IMR-90 (cell line): Measurements from ENCODE around the gene RERGL. TPM values are rescaled to one million over a fixed set of nuclear protein-coding genes. Genes with fewer than 3 reads are reported as not detected.

ENCODE experiments used
- ATAC-seq: fragments of 200-7000 bp; cut with Tn5 transposase; 2 replicates; pipeline ENCODE4 v1.9.1; 2020; ENCODE audit warnings: low read depth, mild to moderate bottlenecking, moderate library complexity
- BruUV-seq: library from RNA; stranded (reverse); fragments of 400-500 nt; replicated peaks from 2 replicates; lab custom pipeline; 2021; lab: Mats Ljungman, UMichigan
- CTCF ChIA-PET: fragments of 300-600 bp; formaldehyde crosslinking; extraction: SDS; loops from one replicate; lab custom pipeline; 2021; ENCODE audit warnings: antibody characterized with exemption; lab: Yijun Ruan, JAX
- POLR2A ChIA-PET: fragments of 300-600 bp; sonication (Branson Sonifier 250); formaldehyde crosslinking; loops from one replicate; lab custom pipeline; 2022; ENCODE audit warnings: antibody characterized with exemption; ENCODE audit not compliant: unreplicated experiment; lab: Charles Lee
- DNase-seq: peaks from one replicate; pipeline ENCODE4 v3.0.0; 2013
- H2AFZ ChIP-seq: replicated peaks from 2 replicates; pipeline ENCODE3; 2013; ENCODE audit warnings: low read length, mild to moderate bottlenecking; ENCODE audit not compliant: poor library complexity
- H2AK5ac ChIP-seq: 2 replicates; pipeline ENCODE4 v1.6.1; 2013; ENCODE audit warnings: low read depth, low read length, inconsistent platforms
- H2AK9ac ChIP-seq: replicated peaks from 2 replicates; pipeline ENCODE3; 2013; ENCODE audit warnings: mild to moderate bottlenecking, low read depth, low read length, moderate library complexity; ENCODE audit not compliant: poor library complexity
- H2BK120ac ChIP-seq: 2 replicates; pipeline ENCODE4 v1.6.1; 2013; ENCODE audit warnings: low read depth, low read length, inconsistent platforms
- H2BK15ac ChIP-seq: 3 replicates; pipeline ENCODE4 v1.6.1; 2013; ENCODE audit warnings: low read depth, low read length, inconsistent platforms
- H2BK20ac ChIP-seq: 2 replicates; pipeline ENCODE4 v1.6.1; 2013; ENCODE audit warnings: low read depth, mild to moderate bottlenecking, inconsistent platforms, low read length, moderate library complexity
- H2BK5ac ChIP-seq: 2 replicates; pipeline ENCODE4 v1.6.1; 2013; ENCODE audit warnings: mild to moderate bottlenecking, low read depth, low read length, inconsistent platforms; ENCODE audit not compliant: poor library complexity, severe bottlenecking
- H3K14ac ChIP-seq: replicated peaks from 2 replicates; pipeline ENCODE4 v1.6.1; 2013; ENCODE audit warnings: low read depth, low read length, inconsistent platforms
- H3K18ac ChIP-seq: 2 replicates; pipeline ENCODE4 v1.6.1; 2013; ENCODE audit warnings: low read depth, low read length, control low read depth
- H3K23ac ChIP-seq: 2 replicates; pipeline ENCODE4 v1.6.1; 2013; ENCODE audit warnings: low read depth, low read length, inconsistent platforms
- H3K27ac ChIP-seq: 2 replicates; pipeline ENCODE4 v1.5.1; 2013; ENCODE audit warnings: mild to moderate bottlenecking, control low read depth, low read length; ENCODE audit not compliant: insufficient read depth
- H3K27me3 ChIP-seq: 2 replicates; pipeline ENCODE4 v1.6.1; 2013; ENCODE audit warnings: low read length; ENCODE audit not compliant: control insufficient read depth, insufficient read depth
- H3K36me3 ChIP-seq: 2 replicates; pipeline ENCODE4 v1.6.1; 2013; ENCODE audit warnings: low read length, mixed read lengths; ENCODE audit not compliant: control insufficient read depth, insufficient read depth
- H3K4ac ChIP-seq: 2 replicates; pipeline ENCODE4 v1.6.1; 2013; ENCODE audit warnings: low read depth, low read length, inconsistent platforms
- H3K4me1 ChIP-seq: 2 replicates; pipeline ENCODE4 v1.6.1; 2013; ENCODE audit warnings: low read length, mixed read lengths; ENCODE audit not compliant: control insufficient read depth, insufficient read depth
- H3K4me2 ChIP-seq: 2 replicates; pipeline ENCODE4 v1.6.1; 2013; ENCODE audit warnings: low read depth, mild to moderate bottlenecking, control low read depth, low read length, moderate library complexity
- H3K4me3 ChIP-seq: 2 replicates; pipeline ENCODE4 v1.5.1; 2013; ENCODE audit warnings: low read depth, mild to moderate bottlenecking, control low read depth, low read length, moderate library complexity; ENCODE audit not compliant: insufficient read depth
- H3K56ac ChIP-seq: 2 replicates; pipeline ENCODE4 v1.6.1; 2013; ENCODE audit warnings: low read length, inconsistent platforms; ENCODE audit not compliant: insufficient read depth; ENCODE audit errors: extremely low read depth
- H3K79me1 ChIP-seq, 2 experiments: 2 replicates each; pipeline ENCODE4 v1.6.1; 2013; ENCODE audit warnings: low read length in 2 of 2, inconsistent platforms in 1 of 2, low read depth in 1 of 2
- H3K9ac ChIP-seq: 2 replicates; pipeline ENCODE4 v1.6.1; 2013; ENCODE audit warnings: low read depth, low read length, control low read depth
- H3K9me1 ChIP-seq: 2 replicates; pipeline ENCODE4 v1.6.1; 2013; ENCODE audit warnings: low read length, inconsistent platforms; ENCODE audit not compliant: insufficient read depth
- H3K9me3 ChIP-seq: 2 replicates; pipeline ENCODE4 v1.6.1; 2013; ENCODE audit warnings: low read length; ENCODE audit not compliant: control insufficient read depth, insufficient read depth
- H4K20me1 ChIP-seq: 2 replicates; pipeline ENCODE4 v1.6.1; 2013; ENCODE audit warnings: low read length, inconsistent platforms; ENCODE audit not compliant: insufficient read depth
- H4K5ac ChIP-seq: 2 replicates; pipeline ENCODE4 v1.6.1; 2013; ENCODE audit warnings: mild to moderate bottlenecking, low read depth, low read length, control low read depth
- H4K8ac ChIP-seq, 2 experiments: 2 replicates each; pipeline ENCODE4 v1.6.1; 2013; ENCODE audit warnings: low read depth in 2 of 2, low read length in 2 of 2, control low read depth in 1 of 2, inconsistent platforms in 1 of 2
- H4K91ac ChIP-seq: 2 replicates; pipeline ENCODE4 v1.6.1; 2013; ENCODE audit warnings: low read depth, low read length, inconsistent platforms; ENCODE audit not compliant: insufficient read depth
- CTCF ChIP-seq: conservative IDR thresholded peaks from 2 replicates; pipeline ENCODE4 v1.5.1; 2012; ENCODE audit warnings: mild to moderate bottlenecking, low read depth, low read length, improper control_type of control experiment
- SMC3 ChIP-seq: fragments of 150-350 bp; IDR thresholded peaks from 2 replicates; pipeline ENCODE4 v1.6.1; 2016; ENCODE audit warnings: low read depth, mild to moderate bottlenecking, antibody characterized with exemption, low read length, moderate library complexity
- WGBS, 2 experiments: methylation state at CpG; one replicate each; pipeline versions ENCODE4 v1.1.5 to v1.1.7; 2013; ENCODE audit warnings: missing lambda C conversion rate in 2 of 2; ENCODE audit not compliant: insufficient read length in 1 of 2; ENCODE audit errors: extremely low coverage in 2 of 2; 5-methylcytosine and 5-hydroxymethylcytosine counted together
- dilution Hi-C: fragments of 300-500 bp; cut with HindIII; formaldehyde crosslinking; loops from one replicate; pipeline ENCODE4 v1.14.3; 2018; ENCODE audit warnings: low sequenced_read_pairs; ENCODE audit not compliant: unreplicated experiment
- in situ Hi-C: fragments of 300-500 bp; cut with MboI; formaldehyde crosslinking; loops from 3 replicates; pipeline ENCODE4 v1.14.3; 2019; ENCODE audit warnings: low sequenced_read_pairs, inconsistent platforms, mixed read lengths
- intact Hi-C: fragments of 100-400 bp; cut with micrococcal nuclease; formaldehyde crosslinking; loops from 2 replicates; pipeline ENCODE4 v1.10.0; 2022
- polyA plus RNA-seq, 3 experiments: library from polyadenylated mRNA; depleted of rRNA; stranded (reverse); fragments of >200 nt; gene quantifications; 2 replicates each; pipeline ENCODE4 v1.2.3, GENCODE V29; 2012; ENCODE audit warnings: low replicate concordance in 1 of 3
- total RNA-seq: library from RNA; depleted of rRNA; stranded (reverse); fragments of >200 nt; gene quantifications from 2 replicates; pipeline ENCODE4 v1.2.3, GENCODE V29; 2012

RERGL gene
- total and polyA plus RNA-seq, 2 of the 4 experiments (the other 2 are of a cell fraction) = 0.10 TPM; not detected in 1

DNA sequence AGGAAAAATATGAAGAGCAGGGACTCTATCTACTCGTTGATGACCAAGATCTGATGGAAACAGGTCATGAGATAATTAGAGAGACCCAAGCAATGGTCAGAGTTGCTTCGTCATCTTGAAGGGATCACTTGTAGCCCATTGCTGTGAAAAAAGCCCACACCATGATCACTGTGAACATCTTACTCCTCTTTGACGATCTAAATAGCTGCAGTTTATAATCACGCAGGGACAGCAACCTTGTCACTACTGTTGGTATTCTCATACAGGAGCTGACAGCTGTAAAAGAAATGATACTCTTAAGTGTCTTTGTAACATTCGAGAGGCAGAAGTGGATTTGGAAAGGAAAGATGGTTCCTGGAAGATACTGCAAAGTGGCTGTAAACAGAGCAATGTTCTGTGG is 33.7 kb upstream of the RERGL start:
- Histone ChIP-seq H3K79me1 (no peaks in the 10 kb centered on the region), H3K56ac (no peak overlapping the region), H3K27ac (no peak overlapping the region), H2AK9ac (no peak overlapping the region), H3K23ac (no peak overlapping the region), H2BK20ac (no peak overlapping the region), H2AFZ (no peak overlapping the region), H3K4me2 (no peak overlapping the region), H2BK15ac (no peak overlapping the region), H3K27me3 (no peaks in the 10 kb centered on the region), H3K36me3 (no peaks in the 10 kb centered on the region), H3K4me3 (no peak overlapping the region), H3K9me1 (no peaks in the 10 kb centered on the region), H3K4me1 (no peaks in the 10 kb centered on the region), H4K91ac (no peak overlapping the region), H2BK120ac (no peak overlapping the region), H4K20me1 (no peaks in the 10 kb centered on the region), H4K5ac (no peak overlapping the region), H3K9me3 (peaks cover 2% of the 10 kb centered on the region), H4K8ac (no peak overlapping the region), H3K14ac (no peak overlapping the region), H3K4ac (no peak overlapping the region), H3K18ac (no peak overlapping the region), H2BK5ac (no peak overlapping the region), H3K9ac (no peak overlapping the region), H2AK5ac (no peak overlapping the region)
- BruUV-seq = no TSS peak
- dilution Hi-C loops = no loop called here
- CTCF ChIA-PET = no interaction called here
- DNase-seq (no peak), ATAC-seq (no peak)
- TF ChIP-seq CTCF = no peak
- no peak for TF ChIP-seq SMC3
- intact Hi-C loops = no loop called here
- 10% methylated on average over 2 of the region's 5 CpGs; no CpG with 5 or more reads in 1 of the 2 experiments for WGBS, 2 experiments
- in situ Hi-C loops = no loop called here
- POLR2A ChIA-PET = no interaction called here
